Panc1 (cell line): ENCODE measurements around the gene ELMO1.

Source experiments
- POLR2AphosphoS5 ChIP-seq: IDR thresholded peaks from 2 replicates; pipeline ENCODE4 v1.6.1; 2012; ENCODE audit warnings: mild to moderate bottlenecking, low read depth, low read length, moderate library complexity
- TF ChIP-seq, protein P1 (sequence below): fragments of 450-650 bp; IDR thresholded peaks from 2 replicates; pipeline ENCODE4 v1.5.1; 2017; ENCODE audit warnings: mild to moderate bottlenecking

DNA sequence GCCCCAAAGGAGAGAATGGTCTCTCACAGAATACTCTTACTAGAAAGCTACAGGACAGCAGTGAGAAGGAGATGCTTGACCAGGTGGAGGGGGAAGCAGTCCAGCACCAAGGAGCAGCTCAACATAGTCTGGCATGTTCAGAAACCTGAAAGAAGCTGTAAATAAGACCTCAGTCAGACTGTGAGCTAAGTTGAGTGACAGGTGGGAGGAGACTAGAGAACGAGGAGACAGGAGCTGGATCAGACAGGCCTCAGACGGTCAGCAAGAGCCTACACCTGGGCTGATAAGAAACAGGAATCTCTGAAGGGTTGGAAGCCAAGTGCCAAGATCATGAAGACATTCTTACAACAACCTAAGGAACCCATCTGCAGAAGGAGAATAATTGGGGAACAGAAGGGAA is 54.5 kb downstream of the ELMO1 start:
- TF ChIP-seq, protein P1, sequence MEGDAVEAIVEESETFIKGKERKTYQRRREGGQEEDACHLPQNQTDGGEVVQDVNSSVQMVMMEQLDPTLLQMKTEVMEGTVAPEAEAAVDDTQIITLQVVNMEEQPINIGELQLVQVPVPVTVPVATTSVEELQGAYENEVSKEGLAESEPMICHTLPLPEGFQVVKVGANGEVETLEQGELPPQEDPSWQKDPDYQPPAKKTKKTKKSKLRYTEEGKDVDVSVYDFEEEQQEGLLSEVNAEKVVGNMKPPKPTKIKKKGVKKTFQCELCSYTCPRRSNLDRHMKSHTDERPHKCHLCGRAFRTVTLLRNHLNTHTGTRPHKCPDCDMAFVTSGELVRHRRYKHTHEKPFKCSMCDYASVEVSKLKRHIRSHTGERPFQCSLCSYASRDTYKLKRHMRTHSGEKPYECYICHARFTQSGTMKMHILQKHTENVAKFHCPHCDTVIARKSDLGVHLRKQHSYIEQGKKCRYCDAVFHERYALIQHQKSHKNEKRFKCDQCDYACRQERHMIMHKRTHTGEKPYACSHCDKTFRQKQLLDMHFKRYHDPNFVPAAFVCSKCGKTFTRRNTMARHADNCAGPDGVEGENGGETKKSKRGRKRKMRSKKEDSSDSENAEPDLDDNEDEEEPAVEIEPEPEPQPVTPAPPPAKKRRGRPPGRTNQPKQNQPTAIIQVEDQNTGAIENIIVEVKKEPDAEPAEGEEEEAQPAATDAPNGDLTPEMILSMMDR = no peak
- no peak for TF ChIP-seq POLR2AphosphoS5
